Mammary epithelial cell (primary cell): ENCODE data around the gene DEFB132.

Source experiments
- CTCF ChIP-seq, 2 donors: IDR thresholded peaks in 1 of 2; conservative IDR thresholded peaks in 1 of 2; 2 replicates each; pipeline ENCODE4 v1.5.1; 2011 to 2012; ENCODE audit warnings: inconsistent platforms in 2 of 2, low read length in 2 of 2, mild to moderate bottlenecking in 2 of 2, control low read depth in 1 of 2, low read depth in 1 of 2; ENCODE audit not compliant: insufficient read depth in 1 of 2; ENCODE audit errors: extremely low read depth in 1 of 2
- EZH2 ChIP-seq: IDR thresholded peaks from 2 replicates; pipeline ENCODE4 v1.6.1; 2012; ENCODE audit warnings: low read length, inconsistent platforms, borderline replicate concordance

GRCh38 chr20:259981-260380 is 2.5 kb downstream of the DEFB132 start:
- TF ChIP-seq CTCF (conservative IDR thresholded peaks at IDR 0.05 in 1 of 2, IDR thresholded peaks at IDR 0.05 in 1 of 2; ENCODE audit: extremely low read depth in 1 of 2, insufficient read depth in 1 of 2, low read depth in 1 of 2, low read length in 2 of 2) (no peak), EZH2 (no peak)
